ENCODE results near the gene DTNBP1. TPM values are rescaled to one million over a fixed set of nuclear protein-coding genes. Genes with fewer than 3 reads are reported as not detected.
A peak's percentile ranks its signal among the peaks of the same experiment; 100 is the strongest.

The DTNBP1 gene
- total and polyA plus RNA-seq, 4 donors = 3.1 to 6.0 (median 4.3) TPM

DNA sequence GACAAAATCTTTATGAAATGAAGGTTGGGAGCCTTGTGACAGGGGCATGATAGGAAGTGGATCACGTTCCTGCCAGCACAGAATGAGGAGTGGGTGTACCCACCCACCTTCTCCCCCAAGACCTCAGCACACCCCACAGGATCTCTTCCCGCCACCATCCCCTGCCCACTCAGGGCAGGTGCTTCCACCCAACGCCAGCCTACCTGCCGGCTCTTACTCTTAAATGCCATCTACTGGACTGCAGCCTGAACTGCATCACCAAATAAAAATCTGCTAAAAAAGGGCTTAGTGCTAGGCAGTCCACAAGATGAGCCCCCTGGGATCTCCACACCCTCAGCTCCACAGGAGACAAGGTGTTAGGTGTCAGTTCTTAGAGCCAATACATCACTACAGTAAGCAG is 20.6 kb downstream of the DTNBP1 start:
- H3K36me3 ChIP-seq (ENCODE audit: control insufficient read depth in 4 of 4, insufficient read depth in 3 of 4, low read depth in 1 of 4, low read length in 3 of 4) = no peaks in the 10 kb centered on the region
- 86% methylated on average over 4 of the region's 4 CpGs for WGBS

DNA sequence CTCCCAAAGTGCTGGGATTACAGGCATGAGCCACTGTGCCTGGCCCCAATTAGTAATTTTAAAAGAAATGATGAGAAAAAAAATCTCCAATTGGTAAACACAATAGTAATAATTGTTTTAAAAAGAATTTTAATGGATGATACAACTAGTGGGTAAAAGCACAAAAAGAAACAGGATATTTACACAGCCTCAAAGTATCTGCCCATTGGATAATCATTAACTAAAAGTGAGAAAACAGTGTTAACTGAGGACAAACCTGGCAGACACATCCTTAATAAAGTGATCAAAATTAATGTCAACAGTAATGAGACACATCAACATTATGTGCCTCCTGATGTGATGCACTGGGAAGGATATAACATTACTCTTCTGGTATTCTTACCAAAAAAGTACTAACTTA is 24.5 kb downstream of the DTNBP1 start:
- no peak for TF ChIP-seq ZBTB33 (IDR thresholded peaks at IDR 0.05)
- no peak for TF ChIP-seq YY1 (IDR thresholded peaks at IDR 0.05)
- TF ChIP-seq, protein P1, sequence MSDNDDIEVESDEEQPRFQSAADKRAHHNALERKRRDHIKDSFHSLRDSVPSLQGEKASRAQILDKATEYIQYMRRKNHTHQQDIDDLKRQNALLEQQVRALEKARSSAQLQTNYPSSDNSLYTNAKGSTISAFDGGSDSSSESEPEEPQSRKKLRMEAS (IDR thresholded peaks at IDR 0.05) = no peak
- TF ChIP-seq FOXA1 (IDR thresholded peaks at IDR 0.05) = no peak
- TF ChIP-seq TAF1 (conservative IDR thresholded peaks at IDR 0.05) = no peak
- TF ChIP-seq ATF3 (IDR thresholded peaks at IDR 0.05) = no peak
- TF ChIP-seq RXRA (IDR thresholded peaks at IDR 0.05) = no peak
- TF ChIP-seq FOXA2 (IDR thresholded peaks at IDR 0.05) = no peak
- no peak for TF ChIP-seq CTCF (IDR thresholded peaks at IDR 0.05; ENCODE audit: low read depth, low read length, missing input control)
- no peak for TF ChIP-seq HNF4G (IDR thresholded peaks at IDR 0.05)
- TF ChIP-seq REST (IDR thresholded peaks at IDR 0.05) = no peak
- no peak for TF ChIP-seq JUND (IDR thresholded peaks at IDR 0.05)
- no peak for TF ChIP-seq SP1 (IDR thresholded peaks at IDR 0.05)
- no peak for TF ChIP-seq EGR1 (IDR thresholded peaks at IDR 0.05; ENCODE audit: low read depth in 2 of 2)
- TF ChIP-seq NR2F2 (IDR thresholded peaks at IDR 0.05) = no peak
- TF ChIP-seq HNF4A (conservative IDR thresholded peaks at IDR 0.05) = no peak
- no peak for TF ChIP-seq GABPA (IDR thresholded peaks at IDR 0.05 in 1 of 2, conservative IDR thresholded peaks at IDR 0.05 in 1 of 2)
- Histone ChIP-seq H3K9ac (ENCODE audit: low read depth in 1 of 2, low read length in 2 of 2) (no peak overlapping the region), H3K27me3 (ENCODE audit: control insufficient read depth in 4 of 4, insufficient read depth in 4 of 4, low read length in 3 of 4) (no peaks in the 10 kb centered on the region), H3K4me3 (ENCODE audit: low read depth in 1 of 3, low read length in 3 of 3) (no peak overlapping the region), H3K9me3 (ENCODE audit: control insufficient read depth in 4 of 4, low read length in 3 of 4) (peaks cover 0 to 2% (median 0%) of the 10 kb centered on the region in 4 donors), H3K36me3 (ENCODE audit: control insufficient read depth in 4 of 4, insufficient read depth in 3 of 4, low read depth in 1 of 4, low read length in 3 of 4) (no peaks in the 10 kb centered on the region), H3K4me1 (ENCODE audit: control insufficient read depth in 4 of 4, insufficient read depth in 4 of 4, low read length in 3 of 4) (no peaks in the 10 kb centered on the region), H3K27ac (ENCODE audit: low read depth in 1 of 2, low read length in 2 of 2) (no peak overlapping the region)
- DNase-seq (ENCODE audit: low spot score) = no peak

More for the DNA sequence above, 20.6 kb downstream of the DTNBP1 start:
- H3K9me3 ChIP-seq (ENCODE audit: control insufficient read depth in 4 of 4, low read length in 3 of 4) = peaks cover 0 to 2% (median 0%) of the 10 kb centered on the region in 4 donors
- TF ChIP-seq NR2F2 (IDR thresholded peaks at IDR 0.05) (no peak), HNF4G (IDR thresholded peaks at IDR 0.05) (no peak), GABPA (IDR thresholded peaks at IDR 0.05 in 1 of 2, conservative IDR thresholded peaks at IDR 0.05 in 1 of 2) (no peak), CTCF (IDR thresholded peaks at IDR 0.05; ENCODE audit: low read depth, low read length, missing input control) (peak; percentile 1), EGR1 (IDR thresholded peaks at IDR 0.05; ENCODE audit: low read depth in 2 of 2) (no peak), FOXA2 (IDR thresholded peaks at IDR 0.05) (no peak), FOXA1 (IDR thresholded peaks at IDR 0.05) (no peak), RAD21 (IDR thresholded peaks at IDR 0.05) (peak in 1 of 2 donors; percentile 26), YY1 (IDR thresholded peaks at IDR 0.05) (no peak)
- TF ChIP-seq, protein P1 (IDR thresholded peaks at IDR 0.05) = no peak
- no peak overlapping the region for H3K4me3 ChIP-seq (ENCODE audit: low read depth in 1 of 3, low read length in 3 of 3)
- no peak overlapping the region for H3K27ac ChIP-seq (ENCODE audit: low read depth in 1 of 2, low read length in 2 of 2)
- DNase-seq (ENCODE audit: low spot score) = no peak
- no peaks in the 10 kb centered on the region for H3K4me1 ChIP-seq (ENCODE audit: control insufficient read depth in 4 of 4, insufficient read depth in 4 of 4, low read length in 3 of 4)
- H3K9ac ChIP-seq (ENCODE audit: low read depth in 1 of 2, low read length in 2 of 2) = no peak overlapping the region
- no peaks in the 10 kb centered on the region for H3K27me3 ChIP-seq (ENCODE audit: control insufficient read depth in 4 of 4, insufficient read depth in 4 of 4, low read length in 3 of 4)

All from liver (tissue), 9 donors.